ENCODE measurements around the gene SHB. TPM values are rescaled to one million over a fixed set of nuclear protein-coding genes. Genes with fewer than 3 reads are reported as not detected.

SHB gene
- total RNA-seq, 6 donors from 2014 or later, result 29.3 to 51.2 (median 33.3) TPM

DNA sequence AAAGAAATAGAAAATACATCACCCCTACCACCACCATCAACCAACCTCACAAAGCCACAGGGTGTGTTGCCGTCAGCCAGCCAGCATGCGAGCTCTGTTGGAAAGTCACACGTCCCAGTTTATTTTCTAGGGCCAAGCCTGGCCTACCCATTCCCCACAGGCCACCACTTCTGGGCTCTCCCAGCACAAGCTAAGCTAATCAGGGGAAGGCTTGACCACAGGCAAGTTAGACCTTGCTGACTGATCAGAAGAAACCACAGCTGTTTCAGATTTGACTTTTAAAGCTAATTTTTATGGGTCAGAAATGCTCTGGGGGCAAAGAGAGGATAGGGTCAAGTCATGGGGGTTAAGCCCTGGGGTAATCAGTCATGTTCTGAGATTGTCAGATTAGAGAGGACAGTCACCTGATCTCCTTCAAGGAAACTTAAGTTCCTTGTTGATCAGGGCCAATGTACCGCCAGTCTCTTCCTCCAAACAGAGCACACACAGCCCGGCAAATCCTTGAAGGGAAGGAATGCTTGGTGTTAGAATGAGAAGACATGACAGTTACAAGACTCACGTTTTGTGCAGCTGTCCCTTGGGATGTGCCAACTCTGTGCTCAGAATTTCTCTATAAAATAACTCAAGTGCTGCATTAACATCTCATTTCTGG is 7.6 kb downstream of the SHB start:
- peaks cover 53 to 92% (median 59%) of the 10 kb centered on the region in 4 donors for H3K4me1 ChIP-seq
- H3K4me3 ChIP-seq, result no peak overlapping the region

GRCh38 chr9:38060681-38061080 is 8.3 kb downstream of the SHB start:
- ATAC-seq (ENCODE audit: low FRiP score in 2 of 2), result no peak
- Histone ChIP-seq H3K4me1 (peaks cover 47 to 84% (median 51%) of the 10 kb centered on the region in 4 donors), H3K4me3 (no peak overlapping the region), H3K9me3 (no peaks in the 10 kb centered on the region), H3K27me3 (no peaks in the 10 kb centered on the region), H3K36me3 (no peaks in the 10 kb centered on the region), H3K27ac (peak overlapping the region in 3 of 4 donors; percentile 50 to 83 (median 59))
- no peak for DNase-seq
- 89 to 91% methylated on average over 3 of the region's 3 CpGs for WGBS, 2 donors
- TF ChIP-seq EP300 (IDR thresholded peaks at IDR 0.05) (no peak), POLR2A (IDR thresholded peaks at IDR 0.05) (no peak), POLR2AphosphoS5 (IDR thresholded peaks at IDR 0.05) (no peak)
- TF ChIP-seq, protein P1, sequence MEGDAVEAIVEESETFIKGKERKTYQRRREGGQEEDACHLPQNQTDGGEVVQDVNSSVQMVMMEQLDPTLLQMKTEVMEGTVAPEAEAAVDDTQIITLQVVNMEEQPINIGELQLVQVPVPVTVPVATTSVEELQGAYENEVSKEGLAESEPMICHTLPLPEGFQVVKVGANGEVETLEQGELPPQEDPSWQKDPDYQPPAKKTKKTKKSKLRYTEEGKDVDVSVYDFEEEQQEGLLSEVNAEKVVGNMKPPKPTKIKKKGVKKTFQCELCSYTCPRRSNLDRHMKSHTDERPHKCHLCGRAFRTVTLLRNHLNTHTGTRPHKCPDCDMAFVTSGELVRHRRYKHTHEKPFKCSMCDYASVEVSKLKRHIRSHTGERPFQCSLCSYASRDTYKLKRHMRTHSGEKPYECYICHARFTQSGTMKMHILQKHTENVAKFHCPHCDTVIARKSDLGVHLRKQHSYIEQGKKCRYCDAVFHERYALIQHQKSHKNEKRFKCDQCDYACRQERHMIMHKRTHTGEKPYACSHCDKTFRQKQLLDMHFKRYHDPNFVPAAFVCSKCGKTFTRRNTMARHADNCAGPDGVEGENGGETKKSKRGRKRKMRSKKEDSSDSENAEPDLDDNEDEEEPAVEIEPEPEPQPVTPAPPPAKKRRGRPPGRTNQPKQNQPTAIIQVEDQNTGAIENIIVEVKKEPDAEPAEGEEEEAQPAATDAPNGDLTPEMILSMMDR (IDR thresholded peaks at IDR 0.05), result no peak

More for the DNA sequence above, 7.6 kb downstream of the SHB start:
- H3K27me3 ChIP-seq, result no peaks in the 10 kb centered on the region
- no peaks in the 10 kb centered on the region for H3K36me3 ChIP-seq
- ATAC-seq (ENCODE audit: low FRiP score in 2 of 2) (no peak), DNase-seq (no peak)
- TF ChIP-seq, protein P1 (IDR thresholded peaks at IDR 0.05), result no peak
- TF ChIP-seq POLR2A (IDR thresholded peaks at IDR 0.05) (no peak), EP300 (IDR thresholded peaks at IDR 0.05) (no peak), POLR2AphosphoS5 (IDR thresholded peaks at IDR 0.05) (no peak)
- 69 to 71% methylated on average over 6 of the region's 6 CpGs for WGBS, 2 donors
- no peaks in the 10 kb centered on the region for H3K9me3 ChIP-seq
- H3K27ac ChIP-seq, result peak overlapping the region in 3 of 4 donors; percentile 17 to 83 (median 59)

GRCh38 chr9:38059233-38059936 is 9.6 kb downstream of the SHB start:
- ATAC-seq (ENCODE audit: low FRiP score in 2 of 2) (no peak), DNase-seq (no peak)
- Histone ChIP-seq H3K9me3 (no peaks in the 10 kb centered on the region), H3K4me1 (peaks cover 41 to 71% (median 43%) of the 10 kb centered on the region in 4 donors), H3K27ac (peak overlapping the region; percentile 50 to 83 (median 74)), H3K36me3 (no peaks in the 10 kb centered on the region), H3K27me3 (no peaks in the 10 kb centered on the region), H3K4me3 (no peak overlapping the region)
- TF ChIP-seq, protein P1 (IDR thresholded peaks at IDR 0.05), result no peak
- TF ChIP-seq POLR2AphosphoS5 (IDR thresholded peaks at IDR 0.05), result peak; percentile 28 to 52
- 66 to 68% methylated on average over 12 to 14 of the region's 14 CpGs for WGBS, 2 donors

DNA sequence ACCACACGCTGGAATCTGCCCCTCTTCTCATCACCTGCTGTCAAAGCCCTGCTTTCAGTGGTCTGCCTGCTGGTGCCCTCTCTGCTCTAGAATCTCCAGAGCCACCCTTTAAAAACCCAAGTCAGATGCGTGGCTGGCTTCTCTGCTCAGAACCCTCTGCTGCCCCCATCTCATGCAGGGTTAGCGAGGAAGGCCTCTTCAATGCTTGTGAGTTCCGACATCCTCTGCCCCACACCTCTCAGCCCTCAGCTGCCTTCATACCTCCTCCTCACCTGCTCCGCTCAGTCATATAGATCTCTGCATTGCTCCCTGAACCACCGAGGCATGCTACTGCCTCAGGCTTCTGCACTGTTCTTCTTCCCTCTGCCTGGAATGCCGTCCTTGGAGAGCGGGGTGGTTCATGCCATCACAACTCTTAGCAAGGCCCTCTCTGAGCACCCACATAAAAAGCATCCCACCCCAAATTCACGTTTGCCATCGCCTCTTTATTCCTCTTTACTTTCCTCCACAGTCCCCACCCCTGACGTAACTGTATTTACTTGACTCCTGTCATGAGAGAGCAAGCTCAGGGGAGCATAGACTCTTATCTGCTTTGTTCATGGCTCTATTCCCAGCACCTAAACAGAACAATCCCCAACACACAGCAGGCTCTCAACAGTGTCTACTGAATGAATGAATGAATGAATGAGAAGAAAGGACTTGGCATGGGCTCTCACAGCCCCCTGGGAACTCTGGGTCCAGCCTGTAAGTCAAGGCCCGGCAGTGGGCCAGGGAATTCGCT is 10.4 kb downstream of the SHB start:
- no peak for ATAC-seq (ENCODE audit: low FRiP score in 2 of 2)
- Histone ChIP-seq H3K4me1 (peaks cover 34 to 64% (median 41%) of the 10 kb centered on the region in 4 donors), H3K36me3 (no peaks in the 10 kb centered on the region), H3K27ac (peak overlapping the region; percentile 50 to 83 (median 74)), H3K4me3 (no peak overlapping the region), H3K9me3 (no peaks in the 10 kb centered on the region), H3K27me3 (no peaks in the 10 kb centered on the region)
- no peak for DNase-seq
- TF ChIP-seq POLR2A (IDR thresholded peaks at IDR 0.05), result no peak
- 76 to 80% methylated on average over 12 to 13 of the region's 13 CpGs for WGBS, 2 donors
